Osteoblast (primary cell): Measurements from ENCODE around the gene BNIP3. TPM values are rescaled to one million over a fixed set of nuclear protein-coding genes. Genes with fewer than 3 reads are reported as not detected.
A peak's percentile ranks its signal among the peaks of the same experiment; 100 is the strongest.

Experiments
- DNase-seq: peaks from one replicate; pipeline ENCODE4 v3.0.0; 2011; ENCODE audit warnings: low spot score, mixed read lengths; ENCODE audit not compliant: insufficient read length; ENCODE audit errors: missing footprints
- H2AFZ ChIP-seq: 2 replicates; pipeline ENCODE4 v1.6.0; 2011; ENCODE audit warnings: mild to moderate bottlenecking, low read length
- H3K27ac ChIP-seq: 2 replicates; pipeline ENCODE4 v1.5.1; 2011; ENCODE audit warnings: mild to moderate bottlenecking, low read depth, low read length, moderate library complexity
- H3K27me3 ChIP-seq: 2 replicates; pipeline ENCODE4 v1.6.0; 2012; ENCODE audit warnings: mild to moderate bottlenecking, control low read depth, inconsistent platforms, low read length, moderate library complexity; ENCODE audit not compliant: insufficient read depth
- H3K36me3 ChIP-seq: 2 replicates; pipeline ENCODE4 v1.5.1; 2011; ENCODE audit warnings: mild to moderate bottlenecking, low read length, control low read depth, moderate library complexity; ENCODE audit not compliant: insufficient read depth
- H3K4me1 ChIP-seq: 2 replicates; pipeline ENCODE4 v1.5.1; 2011; ENCODE audit warnings: mild to moderate bottlenecking, low read length, control low read depth, moderate library complexity; ENCODE audit not compliant: insufficient read depth
- H3K4me2 ChIP-seq: 2 replicates; pipeline ENCODE4 v1.6.0; 2011; ENCODE audit warnings: mild to moderate bottlenecking, low read length; ENCODE audit not compliant: insufficient read depth
- H3K4me3 ChIP-seq: fragments of 200-600 bp; sonication (generic); 3 replicates; pipeline ENCODE4 v1.5.1; 2012; ENCODE audit warnings: mild to moderate bottlenecking, low read length, inconsistent platforms; ENCODE audit not compliant: insufficient read depth
- H3K79me2 ChIP-seq: 2 replicates; pipeline ENCODE4 v1.6.0; 2012; ENCODE audit warnings: mild to moderate bottlenecking, low read length, control low read depth, inconsistent platforms; ENCODE audit not compliant: insufficient read depth
- H3K9me3 ChIP-seq: 2 replicates; pipeline ENCODE4 v1.5.1; 2011; ENCODE audit warnings: low read depth, low read length, control low read depth
- H4K20me1 ChIP-seq: 2 replicates; pipeline ENCODE4 v1.6.0; 2012; ENCODE audit warnings: mild to moderate bottlenecking, low read length, control low read depth; ENCODE audit not compliant: insufficient read depth
- CTCF ChIP-seq: IDR thresholded peaks from 2 replicates; pipeline ENCODE4 v1.5.1; 2011; ENCODE audit warnings: mild to moderate bottlenecking, low read depth, low read length, moderate library complexity; ENCODE audit errors: extremely low read depth
- total RNA-seq: library from RNA; depleted of rRNA; stranded (reverse); fragments of >200 nt; gene quantifications from 2 replicates; pipeline ENCODE4 v1.2.3, GENCODE V29; 2012

Gene BNIP3
- total RNA-seq, 1 donor: 112 TPM

- peaks cover 40% of the 10 kb centered on the region for H3K36me3 ChIP-seq
- DNase-seq: peak; percentile 93
- H3K27ac ChIP-seq: peak overlapping the region; percentile 85
- H3K4me1 ChIP-seq: peaks cover 45% of the 10 kb centered on the region
- TF ChIP-seq CTCF: no peak
- H3K9me3 ChIP-seq: no peaks in the 10 kb centered on the region
- H2AFZ ChIP-seq: no peak overlapping the region
- peaks cover 27% of the 10 kb centered on the region for H3K79me2 ChIP-seq
- no peak overlapping the region for H3K4me3 ChIP-seq
- no peaks in the 10 kb centered on the region for H4K20me1 ChIP-seq
- H3K27me3 ChIP-seq: no peaks in the 10 kb centered on the region
- peak overlapping the region; percentile 57 for H3K4me2 ChIP-seq
Observed at GRCh38 chr10:131947631-131948347, 33.9 kb downstream of the BNIP3 start.

GRCh38 chr10:131946880-131947279, 34.8 kb downstream of the BNIP3 start:
- Histone ChIP-seq H3K79me2 (peaks cover 31% of the 10 kb centered on the region), H4K20me1 (no peaks in the 10 kb centered on the region), H3K4me2 (peak overlapping the region; percentile 86)

GRCh38 chr10:131946321-131946751, 35.4 kb downstream of the BNIP3 start:
- peak overlapping the region; percentile 85 for H3K27ac ChIP-seq
- H3K27me3 ChIP-seq: no peaks in the 10 kb centered on the region
- H3K4me3 ChIP-seq: peak overlapping the region; percentile 58
- H3K4me1 ChIP-seq: peaks cover 47% of the 10 kb centered on the region
- H3K36me3 ChIP-seq: peaks cover 46% of the 10 kb centered on the region
- H3K4me2 ChIP-seq: peak overlapping the region; percentile 86
- no peak overlapping the region for H2AFZ ChIP-seq
- TF ChIP-seq CTCF: peak; percentile 11
- DNase-seq: peak; percentile 93
- no peaks in the 10 kb centered on the region for H3K9me3 ChIP-seq
- H4K20me1 ChIP-seq: no peaks in the 10 kb centered on the region
- H3K79me2 ChIP-seq: peaks cover 36% of the 10 kb centered on the region

More at GRCh38 chr10:131946880-131947279, 34.8 kb downstream of the BNIP3 start:
- Histone ChIP-seq H3K36me3 (peaks cover 41% of the 10 kb centered on the region), H3K4me3 (no peak overlapping the region), H3K27ac (peak overlapping the region; percentile 85), H3K9me3 (no peaks in the 10 kb centered on the region), H3K27me3 (no peaks in the 10 kb centered on the region), H2AFZ (no peak overlapping the region), H3K4me1 (peaks cover 47% of the 10 kb centered on the region)
- DNase-seq: no peak
- TF ChIP-seq CTCF: no peak

GRCh38 chr10:131944976-131945695, 36.6 kb downstream of the BNIP3 start:
- H4K20me1 ChIP-seq: no peaks in the 10 kb centered on the region
- peaks cover 34% of the 10 kb centered on the region for H3K79me2 ChIP-seq
- peaks cover 50% of the 10 kb centered on the region for H3K36me3 ChIP-seq
- no peaks in the 10 kb centered on the region for H3K27me3 ChIP-seq
- no peak overlapping the region for H2AFZ ChIP-seq
- no peak for TF ChIP-seq CTCF
- H3K4me2 ChIP-seq: peak overlapping the region; percentile 86
- H3K9me3 ChIP-seq: no peaks in the 10 kb centered on the region
- H3K4me1 ChIP-seq: peaks cover 47% of the 10 kb centered on the region
- H3K27ac ChIP-seq: peak overlapping the region; percentile 85
- no peak overlapping the region for H3K4me3 ChIP-seq
- no peak for DNase-seq
